Stromal cell of bone marrow (primary cell): Measurements from ENCODE around the gene PRKAR2B.
A peak's percentile ranks its signal among the peaks of the same experiment; 100 is the strongest.

Source experiments
- DNase-seq: peaks from one replicate; pipeline ENCODE4 v3.0.0-alpha.2; 2012; ENCODE audit warnings: low read depth

PRKAR2B gene

GRCh38 chr7:107186240-107186639 is 141.7 kb downstream of the PRKAR2B start:
- DNase-seq, result no peak

- no peak for DNase-seq
These were observed 143.3 kb downstream of the PRKAR2B start for GRCh38 chr7:107187774-107188173.

- no peak for DNase-seq
These were observed 145.6 kb downstream of the PRKAR2B start for GRCh38 chr7:107190090-107190489.

- no peak for DNase-seq
These were observed 149.5 kb downstream of the PRKAR2B start for GRCh38 chr7:107194052-107194451.

- no peak for DNase-seq
These were observed 152.5 kb downstream of the PRKAR2B start for GRCh38 chr7:107196834-107197610.

GRCh38 chr7:107201795-107202450 is 157.4 kb downstream of the PRKAR2B start:
- no peak for DNase-seq

- DNase-seq, result no peak
These were observed 159.1 kb downstream of the PRKAR2B start for GRCh38 chr7:107203607-107204006.

GRCh38 chr7:107206136-107206535 is 161.6 kb downstream of the PRKAR2B start:
- no peak for DNase-seq

GRCh38 chr7:107206706-107207105 is 162.2 kb downstream of the PRKAR2B start:
- no peak for DNase-seq

- DNase-seq, result no peak
These were observed 163.0 kb downstream of the PRKAR2B start for GRCh38 chr7:107207459-107207858.

- peak; percentile 38 for DNase-seq
These were observed 163.6 kb downstream of the PRKAR2B start for GRCh38 chr7:107208024-107208521.

GRCh38 chr7:107208563-107208962 is 164.1 kb downstream of the PRKAR2B start:
- no peak for DNase-seq

GRCh38 chr7:107209565-107209964 is 165.1 kb downstream of the PRKAR2B start:
- DNase-seq, result no peak

- DNase-seq, result no peak
These were observed 165.9 kb downstream of the PRKAR2B start for GRCh38 chr7:107210400-107210799.
